Central memory CD8-positive, alpha-beta T cell (primary cell): Measurements from ENCODE around the gene FAM149A.

Experiments used
- ATAC-seq: fragments of 150-1000 bp; cut with Tn5 transposase; replicated peaks from 2 replicates; pipeline ENCODE4 v1.10.0; 2022; ENCODE audit warnings: mild to moderate bottlenecking, moderate FRiP score, moderate number of reproducible peaks; ENCODE audit not compliant: poor library complexity, severe bottlenecking; ENCODE audit errors: extremely low read depth
- DNase-seq, 2 donors: peaks; one replicate each; pipeline ENCODE4 v3.0.0; 2021; ENCODE audit warnings: low spot score in 2 of 2
- H3K27ac Mint-ChIP-seq: one replicate; pipeline ENCODE4 v1.8.0; 2022; ENCODE audit warnings: low read depth, mild to moderate bottlenecking, moderate library complexity, mixed read lengths
- H3K27me3 Mint-ChIP-seq: one replicate; pipeline ENCODE4 v1.8.0; 2022; ENCODE audit warnings: mixed read lengths
- H3K36me3 Mint-ChIP-seq: one replicate; pipeline ENCODE4 v1.8.0; 2022; ENCODE audit warnings: mild to moderate bottlenecking, moderate library complexity, mixed read lengths; ENCODE audit not compliant: insufficient read depth
- H3K4me1 Mint-ChIP-seq: one replicate; pipeline ENCODE4 v1.8.0; 2022; ENCODE audit warnings: mixed read lengths
- H3K4me3 Mint-ChIP-seq: one replicate; pipeline ENCODE4 v1.8.0; 2022; ENCODE audit warnings: mild to moderate bottlenecking, moderate library complexity, mixed read lengths
- H3K9me3 Mint-ChIP-seq: one replicate; pipeline ENCODE4 v1.8.0; 2022; ENCODE audit warnings: mixed read lengths

FAM149A gene

DNA sequence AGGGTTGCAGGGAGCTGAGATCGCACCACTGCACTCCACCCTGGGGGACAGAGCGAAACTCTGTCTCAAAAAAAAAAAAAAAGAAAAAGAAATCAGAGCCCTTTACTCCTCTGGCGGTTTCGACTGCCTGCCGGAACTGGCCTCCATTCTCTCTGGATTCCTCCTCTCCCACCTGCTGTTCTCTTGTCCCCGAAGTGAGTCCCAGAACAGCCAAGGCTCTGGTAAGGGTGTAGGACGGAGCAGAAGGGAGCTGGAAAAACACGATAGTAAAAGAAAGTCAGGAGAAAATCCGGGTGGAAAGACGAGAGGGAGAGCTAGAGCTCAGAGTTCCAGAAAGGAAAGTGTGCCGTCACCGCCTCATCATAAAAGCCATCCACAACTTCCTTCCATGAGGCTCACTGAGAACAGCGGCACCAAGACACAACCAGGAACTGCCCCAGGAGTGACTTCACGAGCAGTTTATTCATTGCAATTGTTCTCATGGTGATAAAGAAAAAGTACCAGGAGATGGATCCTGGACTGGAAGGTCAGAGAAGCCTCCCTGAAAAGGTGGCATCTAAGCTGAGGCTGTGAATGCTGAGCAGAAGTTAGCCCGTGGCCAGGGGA is 23.2 kb upstream of the FAM149A start:
- no peak for DNase-seq
- ATAC-seq: no peak
- no peaks in the 10 kb centered on the region for H3K9me3 Mint-ChIP-seq
- H3K4me3 Mint-ChIP-seq: no peak overlapping the region
- H3K27ac Mint-ChIP-seq: no peak overlapping the region
- no peaks in the 10 kb centered on the region for H3K27me3 Mint-ChIP-seq
- peaks cover 12% of the 10 kb centered on the region for H3K36me3 Mint-ChIP-seq
- peaks cover 8% of the 10 kb centered on the region for H3K4me1 Mint-ChIP-seq

DNA sequence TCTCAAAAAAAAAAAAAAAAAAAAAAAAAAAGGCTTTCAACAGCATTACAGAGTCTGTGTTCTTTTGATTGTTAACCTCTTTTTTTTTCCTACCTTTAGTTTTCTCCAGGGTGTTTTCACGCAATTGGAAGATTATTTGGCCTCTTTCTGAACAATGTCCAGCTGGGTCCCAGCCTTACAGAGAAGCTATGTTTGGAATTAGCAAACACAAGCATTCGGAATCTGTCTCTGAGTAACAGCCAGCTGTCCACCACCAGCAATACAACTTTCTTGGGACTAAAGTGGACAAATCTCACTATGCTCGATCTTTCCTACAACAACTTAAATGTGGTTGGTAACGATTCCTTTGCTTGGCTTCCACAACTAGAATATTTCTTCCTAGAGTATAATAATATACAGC is 22.3 kb upstream of the FAM149A start:
- peaks cover 9% of the 10 kb centered on the region for H3K36me3 Mint-ChIP-seq
- no peaks in the 10 kb centered on the region for H3K4me1 Mint-ChIP-seq
- ATAC-seq (no peak), DNase-seq (no peak)
- no peaks in the 10 kb centered on the region for H3K9me3 Mint-ChIP-seq
- no peak overlapping the region for H3K27ac Mint-ChIP-seq
- H3K27me3 Mint-ChIP-seq: no peaks in the 10 kb centered on the region
- no peak overlapping the region for H3K4me3 Mint-ChIP-seq

DNA sequence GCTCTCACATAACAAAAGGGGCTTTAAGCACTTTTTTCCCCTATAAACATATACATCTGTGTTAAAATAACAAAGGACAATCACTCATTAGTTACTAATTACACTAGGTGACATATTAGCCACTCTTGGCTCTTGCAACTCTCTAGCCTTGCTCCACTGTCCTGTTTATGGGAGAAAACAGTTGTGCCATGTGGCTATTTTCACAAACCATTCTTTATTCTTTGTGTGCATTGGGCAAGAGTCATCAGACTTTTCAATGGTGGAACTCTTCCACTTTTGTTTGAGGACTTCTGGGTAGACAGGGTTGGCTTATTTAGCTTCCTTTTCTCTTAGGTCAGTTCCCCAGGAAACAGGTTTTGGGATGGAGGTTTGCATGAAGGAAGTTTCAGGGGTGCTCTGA is 16.0 kb upstream of the FAM149A start:
- DNase-seq (no peak), ATAC-seq (no peak)
- Mint-ChIP-seq H3K27me3 (peaks cover 6% of the 10 kb centered on the region), H3K9me3 (no peaks in the 10 kb centered on the region), H3K36me3 (no peaks in the 10 kb centered on the region), H3K4me1 (no peaks in the 10 kb centered on the region), H3K4me3 (no peak overlapping the region), H3K27ac (no peak overlapping the region)

DNA sequence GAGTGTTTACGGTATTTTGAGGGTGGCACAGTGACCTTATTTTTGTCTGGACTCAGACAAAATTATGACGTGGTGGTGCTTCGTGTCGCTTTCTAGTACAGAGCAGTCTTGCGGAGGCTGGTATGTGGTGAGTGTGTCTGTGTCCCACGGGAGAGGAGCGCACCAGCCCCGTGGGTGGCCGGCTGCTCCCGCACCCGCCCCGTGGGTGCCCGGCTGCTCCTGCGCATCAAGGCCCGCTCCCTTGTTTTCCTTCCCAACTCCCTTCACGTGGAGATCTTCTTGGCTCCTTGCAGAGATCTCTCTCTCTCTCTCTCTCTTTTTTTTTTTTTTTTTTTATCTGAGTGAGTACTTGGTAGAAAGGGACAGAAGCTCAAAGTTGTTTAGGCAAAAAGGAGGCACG is 12.2 kb upstream of the FAM149A start:
- no peak for ATAC-seq

DNA sequence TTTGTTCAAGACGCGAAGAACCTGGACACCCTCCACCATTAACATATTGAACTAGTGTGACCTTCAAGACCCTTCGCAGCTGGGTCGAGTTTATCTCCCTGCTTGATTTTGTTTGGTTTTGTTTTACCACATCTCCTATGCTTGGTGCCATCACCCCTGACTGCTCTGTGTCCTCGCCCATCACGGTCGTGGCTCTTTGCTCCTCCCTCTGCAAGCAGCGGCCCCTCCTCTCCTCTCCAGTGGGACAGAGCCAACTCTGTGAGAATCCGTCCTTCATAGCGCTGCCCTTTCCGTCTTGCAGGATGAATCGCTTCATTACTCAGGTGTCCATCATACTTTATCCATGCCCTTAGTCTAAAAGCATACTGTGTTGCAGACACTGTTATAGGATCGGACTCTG is 9.1 kb upstream of the FAM149A start:
- H3K27me3 Mint-ChIP-seq: peaks cover 10% of the 10 kb centered on the region
- no peaks in the 10 kb centered on the region for H3K4me1 Mint-ChIP-seq
- no peak for DNase-seq
- no peaks in the 10 kb centered on the region for H3K36me3 Mint-ChIP-seq
- no peak overlapping the region for H3K27ac Mint-ChIP-seq
- ATAC-seq: no peak
- no peak overlapping the region for H3K4me3 Mint-ChIP-seq
- H3K9me3 Mint-ChIP-seq: no peaks in the 10 kb centered on the region

More for the DNA sequence above, 12.2 kb upstream of the FAM149A start:
- no peaks in the 10 kb centered on the region for H3K4me1 Mint-ChIP-seq
- H3K27ac Mint-ChIP-seq: no peak overlapping the region
- DNase-seq: no peak
- H3K27me3 Mint-ChIP-seq: peaks cover 16% of the 10 kb centered on the region
- no peak overlapping the region for H3K4me3 Mint-ChIP-seq
- H3K9me3 Mint-ChIP-seq: no peaks in the 10 kb centered on the region
- no peaks in the 10 kb centered on the region for H3K36me3 Mint-ChIP-seq

DNA sequence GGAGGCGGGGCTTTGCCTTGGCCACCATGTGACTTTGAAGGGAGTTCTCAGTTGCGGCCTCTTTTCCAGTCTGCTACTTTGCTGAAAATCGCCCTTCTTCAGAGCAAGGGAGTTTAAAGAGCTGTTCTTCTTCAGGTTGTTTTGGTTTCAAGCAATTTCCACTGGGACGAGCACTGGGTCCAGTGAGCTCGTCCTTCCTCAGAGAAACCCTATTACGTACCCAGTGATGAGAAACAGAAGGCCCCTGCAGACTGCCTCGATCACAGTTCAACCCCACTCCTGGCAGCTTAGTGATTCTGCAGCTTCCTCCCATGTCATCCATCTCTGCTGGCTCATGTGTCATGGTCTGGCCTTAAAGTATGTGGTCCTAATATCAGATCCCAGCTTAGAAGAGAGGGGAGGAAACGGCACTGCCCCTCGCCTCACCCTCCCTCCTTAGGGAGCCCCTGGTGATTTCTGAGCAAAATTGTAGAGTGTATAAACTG is 7.8 kb upstream of the FAM149A start:
- Mint-ChIP-seq H3K27ac (no peak overlapping the region), H3K4me3 (no peak overlapping the region), H3K4me1 (no peaks in the 10 kb centered on the region), H3K9me3 (no peaks in the 10 kb centered on the region), H3K36me3 (no peaks in the 10 kb centered on the region), H3K27me3 (peaks cover 19% of the 10 kb centered on the region)
- DNase-seq (no peak), ATAC-seq (no peak)

DNA sequence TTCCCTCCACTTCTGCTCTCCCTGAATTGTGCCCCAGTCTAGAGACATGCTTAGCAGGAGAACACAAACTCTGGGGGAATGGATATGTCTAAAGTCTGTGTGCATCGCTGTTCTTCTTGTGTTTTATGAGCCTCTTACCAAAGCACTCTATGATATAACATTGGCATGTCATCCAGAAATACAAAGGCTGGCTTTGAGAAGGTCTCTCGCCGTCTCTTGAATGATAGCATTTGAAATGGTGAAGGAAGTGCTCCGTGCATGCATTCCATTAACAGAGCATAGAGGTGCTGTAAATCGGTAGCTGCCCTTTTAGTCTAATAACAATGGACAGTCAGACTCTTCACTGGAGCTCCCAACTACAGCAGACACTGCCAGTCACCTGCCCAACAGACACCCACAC is 7.1 kb upstream of the FAM149A start:
- Mint-ChIP-seq H3K4me1 (no peaks in the 10 kb centered on the region), H3K27ac (no peak overlapping the region), H3K27me3 (peaks cover 23% of the 10 kb centered on the region)

DNA sequence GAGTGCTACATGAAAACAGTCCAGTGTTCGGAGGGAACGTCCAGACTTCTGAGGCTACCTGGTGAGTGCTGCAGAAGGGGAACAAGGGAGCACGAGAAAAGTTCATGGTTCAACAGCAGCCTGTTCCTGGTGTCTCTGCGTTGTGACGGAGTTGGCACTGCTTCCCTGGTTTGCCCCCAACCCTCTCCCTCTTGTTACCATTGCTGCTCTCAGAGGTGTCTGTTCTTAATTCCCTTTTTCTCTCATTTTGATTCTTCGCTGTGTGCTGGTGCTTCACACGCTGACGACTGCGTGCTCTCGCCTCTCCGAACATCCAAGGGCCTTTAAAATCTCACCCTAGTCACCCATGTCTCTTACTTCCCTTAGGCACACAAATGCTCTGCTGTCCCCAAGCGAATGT is 1.6 kb upstream of the FAM149A start:
- Mint-ChIP-seq H3K9me3 (no peaks in the 10 kb centered on the region), H3K4me3 (no peak overlapping the region), H3K27me3 (peaks cover 62% of the 10 kb centered on the region), H3K4me1 (peaks cover 11% of the 10 kb centered on the region), H3K36me3 (no peaks in the 10 kb centered on the region), H3K27ac (no peak overlapping the region)
- DNase-seq (no peak), ATAC-seq (no peak)

More for the DNA sequence above, 7.1 kb upstream of the FAM149A start:
- Mint-ChIP-seq H3K36me3 (no peaks in the 10 kb centered on the region), H3K9me3 (no peaks in the 10 kb centered on the region), H3K4me3 (no peak overlapping the region)
- DNase-seq (no peak), ATAC-seq (no peak)

DNA sequence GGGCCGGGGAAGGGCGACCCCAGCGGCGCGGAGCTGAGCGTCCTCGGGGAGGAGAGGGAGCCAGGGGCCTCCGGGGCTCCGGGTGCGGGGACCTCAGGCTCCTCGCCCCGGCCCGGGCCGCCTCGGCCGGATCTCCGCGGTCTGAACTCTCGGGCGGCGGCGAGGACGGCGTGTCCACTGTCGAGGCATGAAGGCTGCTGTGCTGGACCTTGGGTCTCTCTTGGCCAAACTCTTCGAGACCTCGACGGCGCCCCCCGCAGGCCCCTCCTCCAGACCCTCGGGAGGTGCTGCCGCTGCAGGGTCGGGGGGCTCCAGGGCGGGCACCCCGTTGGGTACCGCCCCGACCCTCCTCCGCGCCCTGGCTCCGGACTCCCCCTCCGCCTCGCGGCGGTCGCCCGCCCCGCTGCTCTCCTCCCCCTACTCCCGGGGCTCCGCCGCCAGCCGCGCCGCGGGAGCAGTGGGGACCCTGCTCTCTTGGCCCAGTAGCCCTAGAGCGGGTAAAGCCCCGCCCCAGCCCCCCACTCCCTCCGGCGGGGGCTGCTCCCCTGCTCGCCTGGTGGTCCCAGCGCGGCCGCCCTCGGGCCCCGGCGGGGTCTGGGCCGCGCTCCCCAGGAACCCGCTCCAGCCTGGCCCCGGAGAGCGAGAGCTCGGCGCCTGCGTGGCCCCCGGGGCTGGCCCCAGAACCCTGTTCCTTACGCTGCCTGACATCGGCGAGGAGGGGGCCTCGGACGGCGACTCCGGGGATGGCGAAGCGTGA is 564 bp downstream of the FAM149A start:
- Mint-ChIP-seq H3K36me3 (no peaks in the 10 kb centered on the region), H3K9me3 (no peaks in the 10 kb centered on the region), H3K4me3 (peak overlapping the region; percentile 78), H3K27me3 (peaks cover 76% of the 10 kb centered on the region), H3K4me1 (peaks cover 11% of the 10 kb centered on the region), H3K27ac (no peak overlapping the region)
- DNase-seq (no peak), ATAC-seq (no peak)

DNA sequence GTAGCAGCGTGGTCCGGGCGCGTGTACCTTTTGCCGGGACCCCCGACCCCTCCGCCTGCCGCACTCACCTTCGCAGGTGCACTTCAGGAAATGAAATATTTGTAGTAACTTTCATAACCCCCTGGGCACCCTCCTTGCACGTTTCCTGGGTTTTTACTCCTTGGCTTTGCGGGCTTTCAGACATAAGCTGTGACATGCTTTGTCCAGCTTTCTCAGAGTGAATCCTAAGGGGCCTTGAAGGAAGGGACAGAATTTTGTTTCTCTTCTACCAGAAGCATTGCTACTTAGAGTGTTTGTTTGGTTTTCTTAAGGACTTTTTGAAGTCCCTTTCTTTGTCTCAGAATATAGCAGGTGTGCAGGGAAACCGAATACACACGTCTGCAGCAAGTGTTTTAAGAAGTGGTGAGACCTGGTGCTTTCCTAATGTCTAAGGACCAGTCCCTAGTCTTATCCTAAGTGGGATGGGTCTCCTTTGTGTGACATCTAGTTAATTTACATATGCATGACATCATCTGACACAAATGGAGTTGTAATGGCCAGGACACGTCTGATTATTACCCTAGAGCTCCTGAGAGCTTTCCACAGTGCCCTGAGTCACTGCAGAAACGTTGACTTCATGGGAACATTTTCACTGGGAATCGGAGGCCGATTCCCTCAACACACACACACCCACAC is 1.3 kb downstream of the FAM149A start:
- H3K27ac Mint-ChIP-seq: no peak overlapping the region
- peaks cover 76% of the 10 kb centered on the region for H3K27me3 Mint-ChIP-seq

DNA sequence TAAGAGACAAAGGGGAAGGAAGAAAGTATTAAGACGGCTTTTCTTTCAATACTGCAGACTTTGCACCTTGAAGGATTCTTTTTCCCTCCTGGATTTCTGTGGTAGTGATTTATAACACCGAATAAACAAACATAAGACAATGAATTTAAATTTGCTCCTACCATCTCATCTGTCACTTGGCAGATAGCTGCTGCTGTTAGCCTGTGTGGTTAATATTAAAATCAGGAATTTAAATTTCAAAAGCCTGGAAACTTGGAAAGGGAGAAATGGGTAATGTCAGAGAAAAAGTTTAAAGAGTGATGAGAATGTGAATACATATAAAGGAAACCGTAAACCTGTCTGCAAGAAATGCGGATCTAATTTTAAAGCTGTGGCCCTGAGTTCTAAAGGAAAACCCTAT is 3.4 kb downstream of the FAM149A start:
- peaks cover 58% of the 10 kb centered on the region for H3K27me3 Mint-ChIP-seq
- H3K4me1 Mint-ChIP-seq: peaks cover 11% of the 10 kb centered on the region
- H3K27ac Mint-ChIP-seq: no peak overlapping the region
- no peak for ATAC-seq
- H3K36me3 Mint-ChIP-seq: no peaks in the 10 kb centered on the region
- no peak overlapping the region for H3K4me3 Mint-ChIP-seq
- no peaks in the 10 kb centered on the region for H3K9me3 Mint-ChIP-seq
- no peak for DNase-seq

More for the DNA sequence above, 1.3 kb downstream of the FAM149A start:
- Mint-ChIP-seq H3K4me3 (peak overlapping the region; percentile 78), H3K4me1 (peaks cover 11% of the 10 kb centered on the region), H3K9me3 (no peaks in the 10 kb centered on the region), H3K36me3 (no peaks in the 10 kb centered on the region)
- ATAC-seq: no peak
- no peak for DNase-seq

DNA sequence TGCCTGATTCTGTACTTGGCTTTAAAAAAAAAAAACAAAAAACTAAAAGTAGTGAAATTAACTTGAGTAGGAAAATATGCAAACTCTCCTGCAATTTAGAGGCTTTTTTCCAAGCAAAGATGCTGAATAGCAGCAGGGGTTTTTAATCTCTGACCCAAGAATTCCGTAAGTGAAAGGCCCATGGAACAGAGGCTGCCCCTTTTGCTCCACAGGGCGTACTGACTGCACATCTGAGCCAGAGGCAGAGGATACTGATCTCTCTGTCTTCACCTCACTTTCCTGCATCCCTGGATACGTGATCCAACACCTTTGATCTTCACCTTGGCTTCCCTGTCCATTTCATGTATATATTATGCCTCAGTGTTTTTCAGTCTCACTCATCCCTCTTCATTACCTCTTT is 3.9 kb downstream of the FAM149A start:
- ATAC-seq (no peak), DNase-seq (no peak)
- Mint-ChIP-seq H3K9me3 (no peaks in the 10 kb centered on the region), H3K36me3 (no peaks in the 10 kb centered on the region), H3K27me3 (peaks cover 53% of the 10 kb centered on the region), H3K4me1 (peaks cover 11% of the 10 kb centered on the region), H3K4me3 (no peak overlapping the region), H3K27ac (no peak overlapping the region)

DNA sequence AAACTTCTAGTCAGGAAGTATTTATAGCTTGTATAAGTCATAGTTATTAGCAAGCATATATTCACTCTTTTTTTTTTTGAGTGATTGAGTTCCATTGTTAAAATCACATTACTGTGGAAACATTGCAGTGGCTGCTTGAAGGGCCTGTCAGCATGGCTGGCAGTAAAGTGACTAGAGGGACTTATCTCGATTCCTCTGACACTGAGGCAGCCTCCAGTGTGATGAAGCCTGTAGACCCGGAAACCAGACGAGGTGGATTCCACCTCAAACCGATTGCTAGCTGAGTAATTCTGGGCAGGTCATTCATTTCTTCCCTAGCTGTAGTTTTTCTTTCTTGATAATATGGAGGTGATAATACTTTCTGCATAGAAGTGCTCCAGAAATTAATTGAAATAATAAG is 4.7 kb downstream of the FAM149A start:
- no peaks in the 10 kb centered on the region for H3K9me3 Mint-ChIP-seq
- H3K36me3 Mint-ChIP-seq: no peaks in the 10 kb centered on the region
- peaks cover 9% of the 10 kb centered on the region for H3K4me1 Mint-ChIP-seq
- H3K27me3 Mint-ChIP-seq: peaks cover 45% of the 10 kb centered on the region
- no peak overlapping the region for H3K27ac Mint-ChIP-seq
- DNase-seq: no peak
- no peak for ATAC-seq
- no peak overlapping the region for H3K4me3 Mint-ChIP-seq
